GM12874 (cell line): ENCODE data around the gene SPEF2.

Experiments
- TF ChIP-seq, protein P1 (sequence below): IDR thresholded peaks from 2 replicates; pipeline ENCODE4 v1.5.1; 2011; ENCODE audit warnings: low read depth, mild to moderate bottlenecking, control low read depth, low read length, moderate library complexity; ENCODE audit not compliant: insufficient read depth

SPEF2 gene

DNA sequence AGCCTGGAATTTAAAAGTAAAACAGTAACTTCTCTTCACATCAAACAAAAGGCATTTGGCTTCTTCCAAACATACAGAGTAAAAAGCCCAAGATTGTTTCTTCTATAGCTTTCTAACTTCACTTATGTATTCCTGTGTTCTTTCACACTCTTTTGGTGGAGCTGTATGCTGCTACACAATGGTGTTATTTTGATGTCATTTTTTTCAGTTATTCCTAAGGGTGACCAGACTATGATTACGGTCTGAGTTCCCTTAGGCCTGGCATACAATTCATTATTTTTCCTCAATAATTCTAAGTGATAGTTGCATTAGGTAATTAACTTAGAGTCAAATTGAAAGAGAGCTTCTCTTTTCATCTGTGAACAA, 172.8 kb downstream of the SPEF2 start:
- TF ChIP-seq, protein P1, sequence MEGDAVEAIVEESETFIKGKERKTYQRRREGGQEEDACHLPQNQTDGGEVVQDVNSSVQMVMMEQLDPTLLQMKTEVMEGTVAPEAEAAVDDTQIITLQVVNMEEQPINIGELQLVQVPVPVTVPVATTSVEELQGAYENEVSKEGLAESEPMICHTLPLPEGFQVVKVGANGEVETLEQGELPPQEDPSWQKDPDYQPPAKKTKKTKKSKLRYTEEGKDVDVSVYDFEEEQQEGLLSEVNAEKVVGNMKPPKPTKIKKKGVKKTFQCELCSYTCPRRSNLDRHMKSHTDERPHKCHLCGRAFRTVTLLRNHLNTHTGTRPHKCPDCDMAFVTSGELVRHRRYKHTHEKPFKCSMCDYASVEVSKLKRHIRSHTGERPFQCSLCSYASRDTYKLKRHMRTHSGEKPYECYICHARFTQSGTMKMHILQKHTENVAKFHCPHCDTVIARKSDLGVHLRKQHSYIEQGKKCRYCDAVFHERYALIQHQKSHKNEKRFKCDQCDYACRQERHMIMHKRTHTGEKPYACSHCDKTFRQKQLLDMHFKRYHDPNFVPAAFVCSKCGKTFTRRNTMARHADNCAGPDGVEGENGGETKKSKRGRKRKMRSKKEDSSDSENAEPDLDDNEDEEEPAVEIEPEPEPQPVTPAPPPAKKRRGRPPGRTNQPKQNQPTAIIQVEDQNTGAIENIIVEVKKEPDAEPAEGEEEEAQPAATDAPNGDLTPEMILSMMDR, result no peak

DNA sequence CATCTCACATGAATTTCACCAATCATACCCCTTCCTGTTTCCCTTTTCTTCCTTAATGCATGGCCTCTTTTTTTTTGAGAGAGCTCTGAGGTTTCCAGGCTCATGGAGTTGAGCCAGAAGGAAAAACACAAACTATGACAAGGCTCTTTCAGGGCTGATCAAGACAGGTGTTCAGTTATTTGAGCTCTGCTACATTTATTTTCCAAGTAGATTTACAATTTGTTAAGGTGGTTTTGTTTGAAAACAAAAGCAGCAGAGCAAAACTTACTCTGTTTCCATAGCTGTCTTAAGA, 176.6 kb downstream of the SPEF2 start:
- TF ChIP-seq, protein P1, result no peak

DNA sequence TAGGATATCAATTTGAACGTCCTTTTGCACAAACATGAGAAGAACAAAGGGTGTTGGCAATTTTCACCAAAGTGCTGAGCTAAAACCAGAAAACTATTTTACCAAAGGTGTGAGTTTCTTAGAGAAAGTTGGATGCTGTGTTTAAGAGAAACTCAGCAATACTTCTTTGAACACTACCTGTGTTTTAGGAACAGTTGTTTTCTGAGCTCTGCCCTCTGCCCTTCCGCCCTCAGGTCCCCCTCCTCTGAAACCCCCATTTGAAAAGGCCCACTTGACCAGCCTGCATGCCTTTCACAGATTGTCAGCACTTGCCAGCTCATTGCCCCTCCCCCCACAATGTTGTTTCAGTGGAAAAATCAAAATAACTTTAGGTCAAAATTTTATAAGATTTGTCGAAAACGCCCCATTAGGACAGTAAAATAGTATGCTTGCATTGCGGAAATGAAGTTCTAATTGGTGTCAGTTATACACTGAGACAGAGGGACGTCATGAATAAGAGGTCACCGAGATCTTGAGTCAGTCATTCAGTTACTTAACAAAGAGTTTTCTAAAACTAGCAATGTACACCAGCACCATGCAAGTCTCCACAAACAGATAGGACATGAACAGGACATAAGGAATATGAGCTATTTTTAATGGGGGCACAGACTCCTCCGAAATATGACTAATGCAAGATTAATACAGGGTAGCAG, 177.2 kb downstream of the SPEF2 start:
- TF ChIP-seq, protein P1, result no peak

DNA sequence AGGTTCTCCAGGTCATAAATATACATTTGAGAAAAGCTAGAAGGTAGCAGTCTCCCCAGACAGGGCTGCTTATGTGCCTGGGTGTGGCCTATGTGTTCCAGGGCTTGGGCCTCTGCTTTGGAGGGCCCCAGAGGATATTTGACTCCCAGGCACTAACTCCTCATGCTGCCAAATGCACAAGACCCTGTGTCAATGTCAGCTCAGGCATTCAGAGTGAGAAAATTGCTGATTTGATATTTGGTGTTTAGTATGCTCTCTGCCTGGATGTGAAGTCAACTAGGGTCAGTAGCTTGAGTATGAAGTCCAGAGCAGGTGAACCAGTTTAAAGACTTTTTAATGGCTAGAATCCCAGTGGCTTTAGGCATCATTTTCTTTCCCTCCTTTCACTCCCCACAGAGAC, 181.5 kb downstream of the SPEF2 start:
- TF ChIP-seq, protein P1, result no peak

DNA sequence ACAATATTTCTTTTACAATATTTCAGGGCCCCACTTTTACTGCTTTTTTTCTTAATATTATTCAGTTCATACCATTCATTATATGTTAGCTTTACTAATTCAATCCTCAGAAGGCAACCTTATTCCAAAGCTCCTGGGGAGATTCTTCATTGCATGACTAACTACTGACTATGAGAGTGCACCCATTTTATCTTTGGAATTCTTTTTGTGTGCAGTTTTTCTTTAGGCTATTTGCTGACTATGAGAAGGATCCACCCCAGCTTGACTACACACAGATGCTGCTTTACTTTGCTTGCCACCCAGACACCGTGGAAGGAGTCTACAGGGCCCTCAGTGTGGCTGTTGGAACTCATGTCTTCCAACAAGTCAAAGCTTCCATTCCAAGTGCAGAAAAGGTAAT, 182.1 kb downstream of the SPEF2 start:
- TF ChIP-seq, protein P1, result no peak

DNA sequence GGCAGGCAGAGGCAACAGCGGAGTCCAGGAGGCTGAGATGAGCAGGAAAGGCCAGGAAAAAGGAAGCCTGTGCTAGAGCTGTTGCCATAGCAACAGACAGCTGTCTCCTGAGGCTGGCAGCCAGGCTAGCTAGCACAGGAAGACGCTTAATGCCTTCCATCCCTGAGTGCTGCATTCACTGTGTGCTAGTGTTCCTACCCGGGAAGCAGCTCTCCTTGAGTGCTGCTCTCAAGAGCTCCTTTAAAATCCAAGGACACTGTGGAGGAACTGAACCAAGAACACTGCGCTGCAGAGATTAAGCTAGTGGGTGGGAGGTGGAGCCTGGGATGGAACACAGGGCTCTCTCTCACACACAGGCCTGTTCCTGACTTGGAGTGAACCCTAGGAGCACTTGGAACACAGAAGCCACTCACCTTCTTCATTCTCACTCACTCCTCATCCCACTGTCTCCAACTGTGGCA, 185.6 kb downstream of the SPEF2 start:
- TF ChIP-seq, protein P1, result no peak

DNA sequence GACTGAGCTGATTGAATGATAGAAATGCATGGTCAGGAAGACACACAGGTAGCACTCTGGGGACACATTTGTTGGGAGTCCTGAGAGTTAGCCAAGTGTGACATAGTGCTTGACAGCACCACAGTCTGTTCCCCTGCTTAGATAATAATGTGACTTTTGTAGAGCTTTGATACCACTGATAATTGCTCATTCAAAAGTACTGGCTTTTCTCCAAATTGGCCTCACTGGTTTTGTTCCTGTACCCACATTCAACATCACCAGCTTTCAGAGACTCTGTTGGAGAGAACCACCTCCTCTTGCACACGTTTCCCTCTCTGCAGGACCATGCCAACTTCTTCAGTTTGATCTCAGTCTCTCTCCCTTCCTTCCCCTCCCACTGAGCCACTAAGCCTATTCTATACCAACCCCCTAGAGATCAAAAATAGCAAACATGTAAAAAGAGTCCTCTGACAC, 186.6 kb downstream of the SPEF2 start:
- TF ChIP-seq, protein P1, result no peak
